K562 (cell line): Measurements from ENCODE around the gene TMEM163.

Experiments used
- CHD7 ChIP-seq: fragments of 200-600 bp; sonication (generic); IDR thresholded peaks from one replicate; pipeline ENCODE4 v1.6.1; 2012; ENCODE audit warnings: mild to moderate bottlenecking, low read depth, low read length, inconsistent platforms
- CTCF ChIP-seq, 3 experiments: IDR thresholded peaks in 2 of 3; conservative IDR thresholded peaks in 1 of 3; 2 replicates each; pipeline ENCODE4 v1.5.1; 2011 to 2012; ENCODE audit warnings: low read length in 3 of 3, mild to moderate bottlenecking in 3 of 3, control low read depth in 2 of 3, improper control_type of control experiment in 1 of 3, inconsistent platforms in 1 of 3, low read depth in 1 of 3, mixed read lengths in 1 of 3, moderate library complexity in 1 of 3; ENCODE audit not compliant: insufficient read depth in 2 of 3
- ESRRA ChIP-seq: fragments of 450-650 bp; IDR thresholded peaks from 2 replicates; pipeline ENCODE4 v1.6.1; 2014; ENCODE audit warnings: low read depth, mild to moderate bottlenecking, moderate library complexity, borderline replicate concordance
- NR2C2 ChIP-seq, 2 experiments: fragments of 200-800 bp in 1 of 2; sonication (Bioruptor generic) in 1 of 2; sonication (generic) in 1 of 2; formaldehyde crosslinking in 1 of 2; IDR thresholded peaks; 2 replicates each; pipeline versions ENCODE4 v1.6.1 to v1.8.0; 2016 to 2022; ENCODE audit warnings: mild to moderate bottlenecking in 1 of 2, missing compliant biosample characterization in 1 of 2, missing genetic modification characterization in 1 of 2, missing genetic modification reagents in 1 of 2
- POLR2A ChIP-seq: fragments of 450-650 bp; conservative IDR thresholded peaks from 2 replicates; pipeline ENCODE4 v1.6.1; 2016
- POLR2AphosphoS5 ChIP-seq: IDR thresholded peaks from 2 replicates; pipeline ENCODE4 v1.6.1; 2011; ENCODE audit warnings: mild to moderate bottlenecking, low read depth, low read length, moderate library complexity; ENCODE audit not compliant: control insufficient read depth, insufficient read depth
- RAD21 ChIP-seq, 2 experiments: fragments of 250-450 bp in 1 of 2; fragments of 450-650 bp in 1 of 2; sonication (Bioruptor Pico) in 1 of 2; formaldehyde crosslinking in 1 of 2; IDR thresholded peaks in 1 of 2; conservative IDR thresholded peaks in 1 of 2; 2 replicates each; pipeline versions ENCODE4 v1.4.0 to v1.8.0; 2020 to 2022; ENCODE audit warnings: mild to moderate bottlenecking in 2 of 2, moderate library complexity in 1 of 2
- SMARCB1 ChIP-seq: IDR thresholded peaks from 2 replicates; pipeline ENCODE4 v1.6.1; 2011; ENCODE audit warnings: improper control_type of control experiment, low read depth; ENCODE audit not compliant: insufficient read length
- ZNF124 ChIP-seq: sonication (generic); formaldehyde crosslinking; IDR thresholded peaks from 2 replicates; pipeline ENCODE4 v1.8.1; 2022; ENCODE audit warnings: missing genetic modification reagents
- ZNF699 ChIP-seq: fragments of 250-450 bp; sonication (Bioruptor Pico); IDR thresholded peaks from 2 replicates; pipeline ENCODE4 v1.8.0; 2021; ENCODE audit warnings: mild to moderate bottlenecking, moderate library complexity; ENCODE audit not compliant: insufficient replicate concordance
- ZNF764 ChIP-seq: fragments of 250-450 bp; sonication (Bioruptor Pico); IDR thresholded peaks from 2 replicates; pipeline ENCODE4 v1.4.0; 2020; ENCODE audit warnings: low read depth, mild to moderate bottlenecking, moderate library complexity
- TF ChIP-seq, protein P1 (sequence below): sonication (generic); formaldehyde crosslinking; IDR thresholded peaks from 2 replicates; pipeline ENCODE4 v1.8.0; 2023; ENCODE audit warnings: mild to moderate bottlenecking, missing genetic modification reagents

GRCh38 chr2:134714228-134714627 lies 4.6 kb downstream of the TMEM163 start:
- TF ChIP-seq ZNF124 (CRISPR knock-in tag) (no peak), CTCF (IDR thresholded peaks at IDR 0.05 in 2 of 3, conservative IDR thresholded peaks at IDR 0.05 in 1 of 3; ENCODE audit: insufficient read depth in 2 of 3, low read depth in 1 of 3, low read length in 3 of 3) (no peak), RAD21 (CRISPR knock-in tag; conservative IDR thresholded peaks at IDR 0.05 in 1 of 2, IDR thresholded peaks at IDR 0.05 in 1 of 2) (no peak), ZNF764 (CRISPR knock-in tag) (no peak), CHD7 (no peak), POLR2A (no peak), POLR2AphosphoS5 (no peak), NR2C2 (CRISPR knock-in tag; IDR thresholded peaks at IDR 0.05) (no peak), NR2C2 (tag; IDR thresholded peaks at IDR 0.05) (no peak), ESRRA (no peak), SMARCB1 (no peak), ZNF699 (CRISPR knock-in tag) (no peak)
- TF ChIP-seq, protein P1, sequence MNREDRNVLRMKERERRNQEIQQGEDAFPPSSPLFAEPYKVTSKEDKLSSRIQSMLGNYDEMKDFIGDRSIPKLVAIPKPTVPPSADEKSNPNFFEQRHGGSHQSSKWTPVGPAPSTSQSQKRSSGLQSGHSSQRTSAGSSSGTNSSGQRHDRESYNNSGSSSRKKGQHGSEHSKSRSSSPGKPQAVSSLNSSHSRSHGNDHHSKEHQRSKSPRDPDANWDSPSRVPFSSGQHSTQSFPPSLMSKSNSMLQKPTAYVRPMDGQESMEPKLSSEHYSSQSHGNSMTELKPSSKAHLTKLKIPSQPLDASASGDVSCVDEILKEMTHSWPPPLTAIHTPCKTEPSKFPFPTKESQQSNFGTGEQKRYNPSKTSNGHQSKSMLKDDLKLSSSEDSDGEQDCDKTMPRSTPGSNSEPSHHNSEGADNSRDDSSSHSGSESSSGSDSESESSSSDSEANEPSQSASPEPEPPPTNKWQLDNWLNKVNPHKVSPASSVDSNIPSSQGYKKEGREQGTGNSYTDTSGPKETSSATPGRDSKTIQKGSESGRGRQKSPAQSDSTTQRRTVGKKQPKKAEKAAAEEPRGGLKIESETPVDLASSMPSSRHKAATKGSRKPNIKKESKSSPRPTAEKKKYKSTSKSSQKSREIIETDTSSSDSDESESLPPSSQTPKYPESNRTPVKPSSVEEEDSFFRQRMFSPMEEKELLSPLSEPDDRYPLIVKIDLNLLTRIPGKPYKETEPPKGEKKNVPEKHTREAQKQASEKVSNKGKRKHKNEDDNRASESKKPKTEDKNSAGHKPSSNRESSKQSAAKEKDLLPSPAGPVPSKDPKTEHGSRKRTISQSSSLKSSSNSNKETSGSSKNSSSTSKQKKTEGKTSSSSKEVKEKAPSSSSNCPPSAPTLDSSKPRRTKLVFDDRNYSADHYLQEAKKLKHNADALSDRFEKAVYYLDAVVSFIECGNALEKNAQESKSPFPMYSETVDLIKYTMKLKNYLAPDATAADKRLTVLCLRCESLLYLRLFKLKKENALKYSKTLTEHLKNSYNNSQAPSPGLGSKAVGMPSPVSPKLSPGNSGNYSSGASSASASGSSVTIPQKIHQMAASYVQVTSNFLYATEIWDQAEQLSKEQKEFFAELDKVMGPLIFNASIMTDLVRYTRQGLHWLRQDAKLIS (CRISPR knock-in tag), result no peak
